Fibroblast of lung (primary cell): Measurements from ENCODE around the gene USO1.

Experiments used
- CTCF ChIP-seq, 2 donors: IDR thresholded peaks in 1 of 2; conservative IDR thresholded peaks in 1 of 2; 1 replicate in 1 of 2; 2 replicates in 1 of 2; pipeline ENCODE4 v1.5.1; 2011 to 2012; ENCODE audit warnings: low read length in 2 of 2, control low read depth in 1 of 2, inconsistent platforms in 1 of 2, low read depth in 1 of 2, mild to moderate bottlenecking in 1 of 2
- EZH2 ChIP-seq: IDR thresholded peaks from 2 replicates; pipeline ENCODE4 v1.5.1; 2012; ENCODE audit warnings: low read length, control low read depth, mild to moderate bottlenecking; ENCODE audit errors: missing control alignments

GRCh38 chr4:75858721-75859120 lies 134.3 kb downstream of the USO1 start:
- TF ChIP-seq CTCF (conservative IDR thresholded peaks at IDR 0.05 in 1 of 2, IDR thresholded peaks at IDR 0.05 in 1 of 2; ENCODE audit: low read depth in 1 of 2, low read length in 2 of 2) = no peak
- no peak for TF ChIP-seq EZH2
